Right ventricle myocardium inferior (tissue), 1 donor: Measurements from ENCODE around the gene RNU2-1. TPM values are rescaled to one million over a fixed set of nuclear protein-coding genes. Genes with fewer than 3 reads are reported as not detected.
A peak's percentile ranks its signal among the peaks of the same experiment; 100 is the strongest.
"Not testable (repeated sequence)": the region's sequence is repeated elsewhere in the genome, so short reads cannot be mapped to it uniquely, and the experiment has no call there.

ENCODE experiments used
- ATAC-seq: fragments of 200-7000 bp; cut with Tn5 transposase; one replicate; pipeline ENCODE4 v1.9.1; 2020; ENCODE audit warnings: mild to moderate bottlenecking, moderate library complexity
- DNase-seq: peaks from one replicate; pipeline ENCODE4 v3.0.0; 2021; ENCODE audit errors: missing footprints
- intact Hi-C: fragments of 100-400 bp; cut with DNase I; formaldehyde crosslinking; loops from one replicate; pipeline ENCODE4 v1.11.0; 2022
- total RNA-seq: library from RNA; stranded (reverse); fragmentation: NEBNext Ultra II Directional; extraction: Animal tissue kit (Norgen Biotek cat#: 25700); gene quantifications from one replicate; pipeline ENCODE4 v1.2.1, GENCODE V29; 2021
- donor health status: DM: no; HTN: yes; CAD: no; lungs with severe emphysema.

Gene RNU2-1
- total RNA-seq, 1 donor from 2014 or later = 5,263 TPM

- intact Hi-C loops = loop anchor here (10.0 kb wide), 1 partner anchor 97 kb away; no protein-coding TSS in a partner anchor
- ATAC-seq = no peak
- DNase-seq = no peak
Measured at GRCh38 chr17:43217614-43218087, 16.1 kb downstream of the RNU2-1 start.

- no peak for ATAC-seq
- no peak for DNase-seq
- intact Hi-C loops = loop anchor here (10.0 kb wide), 1 partner anchor 98 kb away; no protein-coding TSS in a partner anchor
Measured at GRCh38 chr17:43216762-43217613, 16.8 kb downstream of the RNU2-1 start.

- no peak for DNase-seq
- ATAC-seq = no peak
- intact Hi-C loops = loop anchor here (10.0 kb wide), 1 partner anchor 98 kb away; no protein-coding TSS in a partner anchor
Measured at GRCh38 chr17:43216369-43216761, 17.4 kb downstream of the RNU2-1 start.

GRCh38 chr17:43215341-43215740 lies 18.4 kb downstream of the RNU2-1 start:
- ATAC-seq (no peak), DNase-seq (no peak)
- intact Hi-C loops = loop anchor here (10.0 kb wide), 1 partner anchor 99 kb away; no protein-coding TSS in a partner anchor

GRCh38 chr17:43213545-43213944 lies 20.2 kb downstream of the RNU2-1 start:
- intact Hi-C loops = loop anchor here (10.0 kb wide), 1 partner anchor 101 kb away; no protein-coding TSS in a partner anchor
- ATAC-seq = no peak

GRCh38 chr17:43212641-43213490 lies 20.9 kb downstream of the RNU2-1 start:
- no peak for DNase-seq
- peak; percentile 30 for ATAC-seq
- intact Hi-C loops = loop anchor here (10.0 kb wide), 1 partner anchor 102 kb away; no protein-coding TSS in a partner anchor

More at GRCh38 chr17:43213545-43213944, 20.2 kb downstream of the RNU2-1 start:
- no peak for DNase-seq

GRCh38 chr17:43211480-43212402 lies 22.0 kb downstream of the RNU2-1 start, which contains the start of gene TMEM106A:
TSS of gene TMEM106A (plus strand) at chr17:43211875. CDS start at chr17:43213042, 1,167 bp downstream.
- intact Hi-C loops = loop anchor here (10.0 kb wide), 1 partner anchor 103 kb away; no protein-coding TSS in a partner anchor
- ATAC-seq = peak; percentile 86
- peak; percentile 90 for DNase-seq

- DNase-seq (no peak), ATAC-seq (no peak)
- intact Hi-C loops = loop anchor here (10.0 kb wide), 1 partner anchor 104 kb away; no protein-coding TSS in a partner anchor
Measured at GRCh38 chr17:43211123-43211479, 22.7 kb downstream of the RNU2-1 start.

GRCh38 chr17:43210576-43210975 lies 23.2 kb downstream of the RNU2-1 start:
- intact Hi-C loops = loop anchor here (10.0 kb wide), 1 partner anchor 104 kb away; no protein-coding TSS in a partner anchor
- ATAC-seq (no peak), DNase-seq (no peak)

GRCh38 chr17:43203013-43203412 lies 30.8 kb downstream of the RNU2-1 start:
- intact Hi-C loops, ATAC-seq, DNase-seq: not testable (repeated sequence)

GRCh38 chr17:43200127-43200526 lies 33.6 kb downstream of the RNU2-1 start:
- intact Hi-C loops = no loop called here
- ATAC-seq = no peak
- no peak for DNase-seq

GRCh38 chr17:43199633-43200032 lies 34.1 kb downstream of the RNU2-1 start:
- no peak for ATAC-seq

GRCh38 chr17:43193251-43193650 lies 40.5 kb downstream of the RNU2-1 start:
- no peak for ATAC-seq
- intact Hi-C loops = no loop called here

More at GRCh38 chr17:43199633-43200032, 34.1 kb downstream of the RNU2-1 start:
- no peak for DNase-seq
- intact Hi-C loops = no loop called here

GRCh38 chr17:43186656-43187055 lies 47.1 kb downstream of the RNU2-1 start:
- ATAC-seq, intact Hi-C loops, DNase-seq: not testable (repeated sequence)

More at GRCh38 chr17:43193251-43193650, 40.5 kb downstream of the RNU2-1 start:
- DNase-seq = no peak

- ATAC-seq = no peak
- DNase-seq = no peak
- intact Hi-C loops = no loop called here
Measured at GRCh38 chr17:43183921-43184320, 49.9 kb downstream of the RNU2-1 start.
